NCI-H510A (cell line): ENCODE data around the gene APBA1.

Experiments used
- DNase-seq: peaks from one replicate; lab custom pipeline; 2025; lab: John Stamatoyannopoulos, UW

APBA1 gene

GRCh38 chr9:69397384-69398214 lies 274.6 kb downstream of the APBA1 start:
- no peak for DNase-seq

GRCh38 chr9:69396759-69397158 lies 275.4 kb downstream of the APBA1 start:
- DNase-seq, result no peak

- no peak for DNase-seq
Observed at GRCh38 chr9:69395718-69396117, 276.5 kb downstream of the APBA1 start.

DNA sequence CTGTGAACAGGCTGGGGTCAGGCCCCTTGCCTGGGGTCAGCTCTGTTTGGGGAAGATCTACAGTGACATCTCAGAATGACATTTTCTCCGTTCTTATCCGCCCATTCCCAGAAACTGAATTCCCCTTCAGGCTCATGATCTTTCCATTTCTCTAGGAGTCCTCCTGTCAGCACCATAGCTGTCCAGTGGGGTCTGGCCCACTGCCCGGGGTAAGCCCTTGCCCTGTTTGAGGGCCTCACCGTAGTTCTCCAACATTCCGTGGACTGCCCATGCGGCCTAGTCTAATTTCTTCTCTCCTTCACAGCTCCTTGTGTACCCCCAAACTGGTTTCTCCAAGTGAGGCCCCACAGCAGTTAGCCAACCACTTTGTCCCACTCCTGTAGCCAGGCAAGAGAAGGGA lies 278.7 kb downstream of the APBA1 start:
- no peak for DNase-seq

DNA sequence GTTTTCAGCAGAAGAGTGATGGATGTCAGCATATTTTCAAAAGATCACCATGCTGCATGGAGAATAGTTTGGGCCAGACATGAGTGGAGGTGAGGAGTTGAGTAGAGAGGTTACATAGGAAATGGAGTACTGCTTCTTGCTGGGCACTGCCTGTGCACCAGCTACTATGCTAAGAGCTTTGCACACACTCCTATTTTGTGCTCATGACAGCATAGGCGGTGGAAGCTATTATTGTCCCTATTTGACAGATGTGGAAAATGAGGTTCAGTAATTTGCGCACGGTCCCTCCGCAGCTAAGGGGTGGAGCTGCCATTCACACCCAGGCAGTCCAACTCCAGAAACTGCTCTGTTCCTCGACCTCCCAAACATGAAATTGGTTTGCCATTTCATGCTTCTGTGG lies 279.3 kb downstream of the APBA1 start:
- DNase-seq, result no peak

GRCh38 chr9:69391946-69392345 lies 280.2 kb downstream of the APBA1 start:
- no peak for DNase-seq

DNA sequence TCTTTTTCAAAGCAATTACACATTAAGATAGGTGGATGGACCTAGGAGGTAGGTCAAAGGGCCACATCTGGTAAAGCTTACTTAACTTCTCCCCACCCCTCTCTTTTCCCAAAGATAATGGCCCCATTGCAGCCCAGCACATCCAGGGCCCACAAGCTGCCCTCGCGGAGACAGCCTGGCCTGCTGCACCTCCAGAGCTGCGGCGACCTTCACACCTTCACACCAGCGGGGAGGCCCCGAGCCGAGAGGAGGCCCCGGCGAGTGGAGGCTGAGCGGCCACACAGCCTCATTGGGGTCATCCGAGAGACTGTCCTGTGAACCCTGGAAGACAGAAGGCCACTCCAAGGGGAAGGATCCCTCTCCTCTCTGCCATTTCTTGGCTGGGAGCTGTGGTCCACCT lies 280.7 kb downstream of the APBA1 start:
- DNase-seq, result no peak

DNA sequence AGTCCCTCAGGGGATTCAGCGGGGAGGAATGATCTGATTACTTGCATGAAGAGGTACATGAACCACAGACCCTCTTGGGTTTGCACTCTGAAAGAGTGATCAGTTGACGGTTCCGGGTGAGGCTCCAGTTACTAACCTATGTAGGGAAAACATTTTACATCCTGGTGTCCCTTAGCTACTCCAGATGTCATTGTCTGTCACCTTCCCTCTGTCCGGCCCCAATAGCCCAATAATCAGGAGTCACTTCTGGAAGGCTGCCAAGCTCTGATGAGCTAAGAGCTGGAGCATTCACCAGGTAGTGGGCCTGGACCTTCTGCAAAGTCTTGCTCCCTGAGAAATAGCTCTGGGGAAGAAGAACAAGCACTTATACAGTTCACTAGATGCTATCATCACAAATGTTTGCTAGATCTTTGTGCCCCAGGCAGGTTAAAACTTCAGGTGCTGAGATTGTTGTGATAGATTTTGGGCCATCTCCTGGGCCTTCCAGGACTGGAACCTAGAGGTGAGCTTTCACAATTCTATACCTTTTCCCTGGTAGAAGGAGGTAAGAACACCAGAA lies 282.7 kb downstream of the APBA1 start:
- DNase-seq, result no peak

DNA sequence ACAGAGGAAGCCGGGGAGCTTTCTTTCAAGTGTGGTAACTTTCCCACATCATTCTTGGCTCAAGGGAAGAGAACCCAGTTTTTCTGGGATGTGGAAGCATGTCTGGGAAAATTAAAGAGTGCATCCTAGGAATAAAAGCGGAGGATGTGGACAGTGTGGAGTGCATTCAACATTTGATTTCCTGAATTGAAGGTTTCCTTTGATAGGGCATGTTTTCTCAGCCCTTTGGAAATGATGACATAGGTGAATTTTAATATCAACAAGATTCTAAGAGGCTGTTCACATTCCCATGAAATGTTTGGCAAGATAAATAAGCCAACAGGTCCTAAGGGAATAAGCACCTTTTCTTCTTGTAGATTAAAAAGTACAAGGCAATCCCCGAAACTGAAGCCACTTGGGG lies 283.6 kb downstream of the APBA1 start:
- DNase-seq, result no peak

- no peak for DNase-seq
Observed at GRCh38 chr9:69386651-69387050, 285.5 kb downstream of the APBA1 start.

- DNase-seq, result no peak
Observed at GRCh38 chr9:69385581-69386033, 286.6 kb downstream of the APBA1 start.

GRCh38 chr9:69382135-69382534 lies 290.0 kb downstream of the APBA1 start:
- no peak for DNase-seq

DNA sequence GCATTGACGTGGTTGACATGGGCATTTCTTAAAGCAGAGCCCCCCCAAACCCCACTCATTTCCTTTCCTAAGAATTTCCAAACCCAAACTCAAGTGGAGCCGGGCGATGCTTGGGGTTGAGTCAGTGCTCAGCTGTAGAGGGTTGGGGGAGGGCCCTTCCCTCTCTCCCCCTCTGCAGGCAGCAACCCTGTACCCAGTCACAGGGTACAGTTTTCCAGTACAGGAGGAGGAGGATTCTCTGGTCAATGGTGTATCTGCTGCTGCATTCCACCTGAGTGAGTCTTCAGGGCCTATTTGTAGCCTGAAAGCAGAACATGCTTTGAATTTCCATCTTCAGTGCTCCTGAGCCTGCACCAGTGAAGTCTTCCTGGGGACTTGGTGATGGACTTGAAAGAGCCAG lies 291.4 kb downstream of the APBA1 start:
- DNase-seq, result no peak

GRCh38 chr9:69380301-69380700 lies 291.9 kb downstream of the APBA1 start:
- DNase-seq, result no peak

DNA sequence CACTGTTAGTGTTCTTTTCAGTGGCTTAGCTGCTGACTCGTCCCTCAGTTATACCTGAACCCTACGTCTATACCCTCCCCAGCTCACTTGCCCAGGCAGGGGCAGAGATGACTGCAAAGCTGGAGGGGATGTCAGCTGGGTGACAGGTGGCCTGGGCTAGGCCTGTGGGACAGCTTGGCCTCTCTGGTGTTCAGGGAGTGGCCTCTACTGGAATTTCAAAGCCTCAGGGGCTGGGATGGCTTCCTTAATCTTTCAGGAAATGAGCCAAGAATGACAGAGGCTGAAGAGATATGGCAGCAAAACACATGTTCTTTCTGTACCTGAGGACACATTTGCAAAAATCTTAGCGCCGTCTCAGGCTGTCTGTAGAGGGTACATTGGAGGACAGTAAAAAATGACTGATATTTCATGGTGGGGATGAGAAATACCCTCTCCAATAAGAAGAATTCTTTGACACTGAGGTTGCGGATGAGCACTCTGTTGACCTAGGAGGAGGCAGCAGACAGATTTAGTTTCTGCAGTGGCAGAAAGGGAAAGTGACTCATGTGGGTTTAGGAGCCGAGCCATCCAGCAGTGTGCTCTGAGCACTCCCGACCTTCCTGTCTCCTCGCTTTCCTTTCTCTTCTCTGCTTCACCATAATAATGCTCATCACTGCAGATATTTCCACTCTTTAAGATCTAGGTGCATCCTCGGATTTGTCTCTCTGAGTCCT lies 292.7 kb downstream of the APBA1 start:
- no peak for DNase-seq

DNA sequence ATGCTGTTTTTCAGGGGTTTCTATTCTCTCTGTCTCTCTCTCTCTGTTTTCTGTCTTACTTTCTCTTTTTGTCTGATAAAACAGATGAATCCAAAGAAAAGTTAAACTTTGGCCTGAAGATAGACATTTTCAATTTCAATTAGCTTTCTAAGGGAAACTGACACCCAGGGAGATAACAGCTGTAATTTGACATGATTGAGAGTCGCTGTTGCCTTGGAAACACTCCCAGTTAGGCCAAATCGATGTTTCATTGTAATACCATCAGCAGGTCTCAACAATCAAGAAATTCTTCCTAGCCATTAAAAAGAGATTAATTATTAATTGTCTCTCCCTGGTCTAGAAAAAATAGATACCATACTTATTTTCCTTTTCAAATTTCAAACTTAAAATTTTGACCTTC lies 294.2 kb downstream of the APBA1 start:
- no peak for DNase-seq
